ENCODE measurements around the gene KRT5.

- TF ChIP-seq, protein P1, sequence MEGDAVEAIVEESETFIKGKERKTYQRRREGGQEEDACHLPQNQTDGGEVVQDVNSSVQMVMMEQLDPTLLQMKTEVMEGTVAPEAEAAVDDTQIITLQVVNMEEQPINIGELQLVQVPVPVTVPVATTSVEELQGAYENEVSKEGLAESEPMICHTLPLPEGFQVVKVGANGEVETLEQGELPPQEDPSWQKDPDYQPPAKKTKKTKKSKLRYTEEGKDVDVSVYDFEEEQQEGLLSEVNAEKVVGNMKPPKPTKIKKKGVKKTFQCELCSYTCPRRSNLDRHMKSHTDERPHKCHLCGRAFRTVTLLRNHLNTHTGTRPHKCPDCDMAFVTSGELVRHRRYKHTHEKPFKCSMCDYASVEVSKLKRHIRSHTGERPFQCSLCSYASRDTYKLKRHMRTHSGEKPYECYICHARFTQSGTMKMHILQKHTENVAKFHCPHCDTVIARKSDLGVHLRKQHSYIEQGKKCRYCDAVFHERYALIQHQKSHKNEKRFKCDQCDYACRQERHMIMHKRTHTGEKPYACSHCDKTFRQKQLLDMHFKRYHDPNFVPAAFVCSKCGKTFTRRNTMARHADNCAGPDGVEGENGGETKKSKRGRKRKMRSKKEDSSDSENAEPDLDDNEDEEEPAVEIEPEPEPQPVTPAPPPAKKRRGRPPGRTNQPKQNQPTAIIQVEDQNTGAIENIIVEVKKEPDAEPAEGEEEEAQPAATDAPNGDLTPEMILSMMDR (IDR thresholded peaks at IDR 0.05), result no peak
- TF ChIP-seq POLR2AphosphoS5 (IDR thresholded peaks at IDR 0.05), result no peak
- TF ChIP-seq POLR2A (IDR thresholded peaks at IDR 0.05), result no peak
Measured at GRCh38 chr12:52526511-52526951, 6.3 kb upstream of the KRT5 start.

All from prostate gland (tissue), 2 donors.